Left colon (tissue), 2 donors: Measurements from ENCODE around the gene LRRC75A. TPM values are rescaled to one million over a fixed set of nuclear protein-coding genes. Genes with fewer than 3 reads are reported as not detected.

Experiments
- ATAC-seq: fragments of 200-7000 bp; cut with Tn5 transposase; one replicate; pipeline ENCODE4 v1.9.1; 2020; ENCODE audit warnings: mild to moderate bottlenecking, moderate library complexity
- DNase-seq, 2 donors: peaks; one replicate each; pipeline ENCODE4 v3.0.0-alpha.2; 2020
- intact Hi-C, 2 donors: fragments of 100-400 bp; cut with DNase I in 1 of 2; cut with micrococcal nuclease in 1 of 2; formaldehyde crosslinking; loops; one replicate each; pipeline versions ENCODE4 v1.11.2 to v1.14.0; 2022; cut with DNase I, micrococcal nuclease
- total RNA-seq, 2 donors: library from RNA; stranded (reverse); fragmentation: NEBNext Ultra II Directional; extraction: Animal tissue kit (Norgen Biotek cat#: 25700); gene quantifications; one replicate each; pipeline ENCODE4 v1.2.1, GENCODE V29; 2021
- donor health status: DM: no; HTN: no; CAD: no.
- donor health status: DM: yes; HTN: yes; CAD: no.

The LRRC75A gene
- total RNA-seq, 2 donors from 2014 or later: 62.3 to 75.3 TPM

- DNase-seq: no peak
- intact Hi-C loops: no loop called here
- peak; percentile 31 for ATAC-seq
Observed at GRCh38 chr17:16477255-16477654, 14.7 kb downstream of the LRRC75A start.

- ATAC-seq: no peak
- intact Hi-C loops: no loop called here
- no peak for DNase-seq
Observed at GRCh38 chr17:16475179-16475704, 16.8 kb downstream of the LRRC75A start.

GRCh38 chr17:16474012-16474725 lies 17.8 kb downstream of the LRRC75A start:
- DNase-seq (no peak), ATAC-seq (no peak)
- intact Hi-C loops: no loop called here

- ATAC-seq: no peak
- DNase-seq: no peak
- intact Hi-C loops: no loop called here
Observed at GRCh38 chr17:16473044-16474011, 18.7 kb downstream of the LRRC75A start.

- intact Hi-C loops: no loop called here
- DNase-seq (no peak), ATAC-seq (no peak)
Observed at GRCh38 chr17:16472539-16472938, 19.5 kb downstream of the LRRC75A start.

- ATAC-seq: no peak
- DNase-seq: no peak
- intact Hi-C loops: no loop called here
Observed at GRCh38 chr17:16471295-16471694, 20.7 kb downstream of the LRRC75A start.

GRCh38 chr17:16470265-16470664 lies 21.7 kb downstream of the LRRC75A start:
- intact Hi-C loops: no loop called here
- ATAC-seq (no peak), DNase-seq (no peak)

GRCh38 chr17:16468428-16468992 lies 23.5 kb downstream of the LRRC75A start:
- ATAC-seq (no peak), DNase-seq (no peak)
- intact Hi-C loops: no loop called here

GRCh38 chr17:16467886-16468285 lies 24.1 kb downstream of the LRRC75A start:
- no peak for ATAC-seq
- intact Hi-C loops: no loop called here
- DNase-seq: no peak

GRCh38 chr17:16467044-16467443 lies 24.9 kb downstream of the LRRC75A start:
- intact Hi-C loops: no loop called here
- ATAC-seq (no peak), DNase-seq (no peak)

GRCh38 chr17:16466407-16466806 lies 25.6 kb downstream of the LRRC75A start:
- ATAC-seq (peak; percentile 44), DNase-seq (peak in 1 of 2 donors; percentile 71)
- intact Hi-C loops: no loop called here

- DNase-seq (peak; percentile 86 to 95), ATAC-seq (peak; percentile 76)
- intact Hi-C loops: no loop called here
Observed at GRCh38 chr17:16465861-16466338, 26.1 kb downstream of the LRRC75A start.

- DNase-seq (no peak), ATAC-seq (no peak)
- intact Hi-C loops: no loop called here
Observed at GRCh38 chr17:16465052-16465312, 27.0 kb downstream of the LRRC75A start.

GRCh38 chr17:16464303-16465051 lies 27.5 kb downstream of the LRRC75A start:
- DNase-seq (peak; percentile 59 to 71), ATAC-seq (peak; percentile 28)
- intact Hi-C loops: no loop called here

GRCh38 chr17:16463358-16464302 lies 28.4 kb downstream of the LRRC75A start:
- peak; percentile 66 for ATAC-seq
- intact Hi-C loops: no loop called here
- peak; percentile 92 for DNase-seq

- ATAC-seq (no peak), DNase-seq (no peak)
Observed at GRCh38 chr17:16462070-16462864, 29.7 kb downstream of the LRRC75A start.

GRCh38 chr17:16461606-16461866 lies 30.5 kb downstream of the LRRC75A start:
- intact Hi-C loops: no loop called here
- ATAC-seq: no peak
- DNase-seq: no peak

More at GRCh38 chr17:16462070-16462864, 29.7 kb downstream of the LRRC75A start:
- intact Hi-C loops: no loop called here
